Bronchial epithelial cell (primary cell): ENCODE measurements around the gene HOXD8. TPM values are rescaled to one million over a fixed set of nuclear protein-coding genes. Genes with fewer than 3 reads are reported as not detected.

Source experiments
- DNase-seq: peaks from one replicate; pipeline ENCODE4 v3.0.0-alpha.2; 2010; ENCODE audit warnings: low read depth
- FAIRE-seq: peaks from 2 replicates; lab custom pipeline; 2011; peaks lifted over from hg19 to GRCh38; lab: Jason Lieb, UNC
- H3K27me3 ChIP-seq: 2 replicates; pipeline ENCODE4 v1.5.1; 2011; ENCODE audit warnings: low read length; ENCODE audit not compliant: control insufficient read depth, insufficient read depth
- H3K36me3 ChIP-seq: 2 replicates; pipeline ENCODE4 v1.5.1; 2011; ENCODE audit warnings: low read length; ENCODE audit not compliant: control insufficient read depth, insufficient read depth
- H3K4me3 ChIP-seq: 2 replicates; pipeline ENCODE4 v1.5.1; 2011; ENCODE audit warnings: mild to moderate bottlenecking, low read depth, low read length, control low read depth
- total RNA-seq: library from RNA; depleted of rRNA; stranded (reverse); fragments of >200 nt; gene quantifications from 2 replicates; pipeline ENCODE4 v1.2.1, GENCODE V29; 2014
- TF ChIP-seq, protein P1 (sequence below): IDR thresholded peaks from 2 replicates; pipeline ENCODE4 v1.5.1; 2011; ENCODE audit warnings: mild to moderate bottlenecking, moderate library complexity, low read length, control low read depth, inconsistent platforms; ENCODE audit not compliant: insufficient read depth, severe bottlenecking

The HOXD8 gene
- total RNA-seq, 1 donor from 2014 or later, result not detected

DNA sequence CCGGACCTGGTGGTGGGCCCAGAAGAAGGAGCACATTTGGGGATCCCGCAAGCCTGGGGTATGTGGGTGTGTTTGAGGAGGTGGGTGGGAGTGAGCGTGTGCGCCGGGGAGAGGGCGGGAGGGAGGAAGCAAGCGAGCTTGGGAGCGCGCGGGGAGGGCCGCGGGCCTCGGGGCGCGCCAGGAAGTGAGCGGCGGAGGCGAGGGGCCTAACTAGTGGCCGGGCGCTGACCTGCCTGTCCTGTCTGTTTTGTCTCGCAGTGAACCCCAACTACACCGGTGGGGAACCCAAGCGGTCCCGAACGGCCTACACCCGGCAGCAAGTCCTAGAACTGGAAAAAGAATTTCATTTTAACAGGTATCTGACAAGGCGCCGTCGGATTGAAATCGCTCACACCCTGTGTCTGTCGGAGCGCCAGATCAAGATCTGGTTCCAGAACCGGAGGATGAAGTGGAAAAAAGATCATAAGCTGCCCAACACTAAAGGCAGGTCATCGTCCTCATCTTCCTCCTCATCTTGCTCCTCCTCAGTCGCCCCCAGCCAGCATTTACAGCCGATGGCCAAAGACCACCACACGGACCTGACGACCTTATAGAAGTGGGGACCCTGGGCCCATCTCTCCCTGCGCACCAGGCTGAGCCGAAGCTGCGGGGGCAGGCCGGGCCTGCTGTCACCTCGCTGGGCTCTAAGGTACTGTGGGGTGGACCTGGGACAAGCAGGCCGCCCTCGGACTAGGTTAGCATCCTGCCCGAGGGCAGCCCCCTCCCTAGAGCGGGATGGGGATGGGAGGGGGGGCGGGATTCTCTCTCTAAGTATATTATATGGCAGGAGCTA lies 23.1 kb downstream of the HOXD8 start:
- Histone ChIP-seq H3K4me3 (no peak overlapping the region), H3K27me3 (peaks cover 74% of the 10 kb centered on the region), H3K36me3 (no peaks in the 10 kb centered on the region)
- TF ChIP-seq, protein P1, sequence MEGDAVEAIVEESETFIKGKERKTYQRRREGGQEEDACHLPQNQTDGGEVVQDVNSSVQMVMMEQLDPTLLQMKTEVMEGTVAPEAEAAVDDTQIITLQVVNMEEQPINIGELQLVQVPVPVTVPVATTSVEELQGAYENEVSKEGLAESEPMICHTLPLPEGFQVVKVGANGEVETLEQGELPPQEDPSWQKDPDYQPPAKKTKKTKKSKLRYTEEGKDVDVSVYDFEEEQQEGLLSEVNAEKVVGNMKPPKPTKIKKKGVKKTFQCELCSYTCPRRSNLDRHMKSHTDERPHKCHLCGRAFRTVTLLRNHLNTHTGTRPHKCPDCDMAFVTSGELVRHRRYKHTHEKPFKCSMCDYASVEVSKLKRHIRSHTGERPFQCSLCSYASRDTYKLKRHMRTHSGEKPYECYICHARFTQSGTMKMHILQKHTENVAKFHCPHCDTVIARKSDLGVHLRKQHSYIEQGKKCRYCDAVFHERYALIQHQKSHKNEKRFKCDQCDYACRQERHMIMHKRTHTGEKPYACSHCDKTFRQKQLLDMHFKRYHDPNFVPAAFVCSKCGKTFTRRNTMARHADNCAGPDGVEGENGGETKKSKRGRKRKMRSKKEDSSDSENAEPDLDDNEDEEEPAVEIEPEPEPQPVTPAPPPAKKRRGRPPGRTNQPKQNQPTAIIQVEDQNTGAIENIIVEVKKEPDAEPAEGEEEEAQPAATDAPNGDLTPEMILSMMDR, result no peak
- FAIRE-seq, result no peak
- DNase-seq, result no peak

DNA sequence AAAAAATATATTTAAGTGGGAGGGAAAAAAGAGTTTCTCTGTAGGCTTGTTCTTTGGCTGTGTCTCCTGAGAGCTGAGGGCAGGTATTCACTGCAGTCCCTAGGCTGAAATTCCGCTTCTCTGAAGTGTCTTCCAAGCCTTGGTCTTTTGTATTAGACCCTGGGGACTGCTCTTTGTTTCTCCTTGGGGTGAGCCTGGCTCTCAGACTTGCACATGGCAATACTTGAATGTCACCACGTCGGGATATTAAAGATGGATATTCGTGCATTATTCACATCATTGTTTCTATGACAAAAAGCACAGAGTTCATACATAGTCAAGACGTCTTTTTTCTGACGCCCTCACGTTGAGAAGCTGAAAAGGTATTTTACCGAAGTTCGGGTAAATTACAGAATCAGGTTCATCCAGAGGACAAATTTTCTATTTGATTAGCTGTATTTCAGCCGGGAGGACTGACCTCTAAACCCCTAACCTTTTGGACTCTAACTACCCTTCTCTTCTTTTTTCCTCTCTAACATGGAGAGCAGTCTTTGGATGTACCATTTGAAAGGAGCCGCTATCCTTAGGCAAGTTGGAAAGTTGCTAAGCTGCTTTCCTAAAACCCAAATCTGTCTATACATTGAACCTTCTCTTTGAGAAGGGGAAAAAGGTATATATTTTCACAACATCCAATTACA lies 25.2 kb downstream of the HOXD8 start:
- DNase-seq, result no peak
- TF ChIP-seq, protein P1, result no peak
- H3K36me3 ChIP-seq, result no peaks in the 10 kb centered on the region
- H3K4me3 ChIP-seq, result no peak overlapping the region
- peaks cover 72% of the 10 kb centered on the region for H3K27me3 ChIP-seq
- no peak for FAIRE-seq

DNA sequence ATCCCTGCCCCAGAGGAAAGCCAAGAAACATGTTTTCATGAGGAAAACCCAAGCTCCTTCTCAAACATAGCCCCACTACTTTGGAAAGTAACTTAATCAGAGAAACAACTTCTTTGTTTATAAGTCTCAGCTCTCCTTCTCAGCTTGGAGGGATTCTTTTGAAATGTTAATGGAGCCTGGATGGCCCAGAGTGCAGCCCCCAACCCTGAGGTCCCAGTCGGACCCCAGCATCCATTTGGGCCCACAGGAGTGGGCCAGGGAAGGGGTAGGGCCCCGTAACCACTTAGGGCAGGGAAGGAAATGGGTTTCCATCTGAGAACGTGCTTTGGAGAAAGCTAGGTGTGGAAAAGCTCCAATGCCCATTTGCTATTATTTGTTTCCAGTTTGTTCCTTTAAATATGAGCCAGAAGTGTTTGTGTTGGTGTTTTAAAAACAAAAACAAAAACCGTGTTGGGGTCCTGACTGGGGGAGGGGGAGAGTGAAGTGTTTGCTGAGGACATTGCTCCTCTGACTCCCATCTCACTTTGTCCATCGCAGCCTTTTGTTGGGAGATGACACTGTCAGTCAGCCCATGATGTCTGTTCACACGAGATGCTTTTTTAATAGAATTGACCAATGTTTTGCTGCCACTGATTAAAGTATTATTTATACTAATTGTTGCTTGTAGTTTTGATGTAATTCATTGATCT lies 26.0 kb downstream of the HOXD8 start:
- no peak for DNase-seq
- FAIRE-seq, result no peak
- Histone ChIP-seq H3K4me3 (no peak overlapping the region), H3K27me3 (peaks cover 72% of the 10 kb centered on the region), H3K36me3 (no peaks in the 10 kb centered on the region)
- TF ChIP-seq, protein P1, result no peak

DNA sequence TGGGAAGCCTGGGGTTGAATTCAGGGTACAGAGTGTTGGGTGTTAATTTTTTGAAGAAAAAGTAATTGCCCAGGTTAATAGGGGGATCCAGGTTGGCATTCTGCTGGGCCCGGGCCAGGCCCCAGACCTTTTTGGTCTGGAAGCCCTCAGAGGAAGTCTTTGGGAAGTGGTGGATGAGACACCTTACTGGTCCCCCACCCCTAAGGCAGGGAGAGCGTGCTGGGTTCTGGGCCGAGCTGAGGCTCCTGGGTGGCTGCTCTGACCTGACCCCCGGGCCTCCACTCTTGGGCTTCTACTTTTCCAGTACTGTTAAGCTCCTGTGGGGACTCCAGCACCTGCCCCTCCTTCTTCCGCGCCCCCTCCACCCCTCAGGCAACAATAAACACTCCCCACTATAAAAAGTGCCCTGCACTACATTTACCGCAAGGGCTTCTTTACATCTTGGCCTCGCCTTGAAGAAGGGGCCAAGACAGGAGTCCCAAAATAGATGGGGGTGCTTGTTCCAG lies 26.8 kb downstream of the HOXD8 start:
- no peaks in the 10 kb centered on the region for H3K36me3 ChIP-seq
- TF ChIP-seq, protein P1, result no peak
- no peak overlapping the region for H3K4me3 ChIP-seq
- FAIRE-seq (no peak), DNase-seq (no peak)
- peaks cover 71% of the 10 kb centered on the region for H3K27me3 ChIP-seq

DNA sequence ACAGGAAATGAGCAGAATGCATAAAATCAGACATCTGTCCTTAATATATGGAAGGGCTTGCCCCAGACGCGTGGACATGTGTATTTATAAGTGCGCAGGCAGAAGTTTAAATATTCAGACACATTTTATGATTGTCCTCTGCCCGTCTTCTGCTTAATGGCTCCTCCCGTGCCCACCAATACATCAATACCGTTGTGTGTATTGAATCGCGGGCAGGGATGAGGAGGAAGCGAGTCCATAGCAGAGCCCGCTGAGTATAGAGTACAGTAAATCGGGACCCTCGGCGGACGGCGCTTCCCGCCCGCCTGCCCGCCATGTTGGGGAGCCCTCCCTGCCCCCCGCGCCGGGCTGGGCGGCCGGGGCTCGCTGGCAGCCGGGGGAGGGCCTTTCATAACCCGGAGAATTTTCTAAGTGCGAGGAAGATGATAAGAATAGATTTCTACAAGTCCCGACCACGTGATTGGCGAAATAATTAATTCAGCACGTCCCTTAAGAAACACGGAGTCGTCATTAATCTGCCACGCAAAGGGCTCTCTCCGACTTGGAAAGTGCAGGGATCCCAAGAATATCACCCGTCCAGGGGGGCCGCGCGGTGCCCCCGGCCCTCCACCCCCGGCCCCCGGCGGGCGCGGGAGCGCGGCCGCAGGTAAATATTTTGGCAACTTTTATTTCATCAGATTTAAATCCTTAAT lies 27.4 kb downstream of the HOXD8 start, which contains the start of gene HOXD3:
Gene HOXD3 (plus strand): TSS at position 501 of the 692 bp plus-strand sequence. CDS start 11,808 bp downstream, outside the sequence.
- TF ChIP-seq, protein P1, result no peak
- FAIRE-seq, result no peak
- no peak within 1 kb of the TSS for H3K4me3 ChIP-seq
- H3K36me3 ChIP-seq, result no peaks in the 10 kb centered on the region
- no peak for DNase-seq
- peaks cover 69% of the 10 kb centered on the region for H3K27me3 ChIP-seq
